Astrocyte (in vitro differentiated cells and primary cell): ENCODE results near the gene FAM124A.

ENCODE experiments used
- CTCF ChIP-seq: IDR thresholded peaks from 2 replicates; pipeline ENCODE4 v1.5.1; 2011; ENCODE audit warnings: low read depth, mild to moderate bottlenecking, inconsistent platforms, low read length, moderate library complexity; ENCODE audit not compliant: insufficient read depth
- EZH2 ChIP-seq: IDR thresholded peaks from 2 replicates; pipeline ENCODE4 v1.6.1; 2012; ENCODE audit warnings: mild to moderate bottlenecking, low read length, inconsistent platforms; ENCODE audit not compliant: insufficient read depth

GRCh38 chr13:51269039-51269438 is 46.8 kb downstream of the FAM124A start:
- TF ChIP-seq CTCF (no peak), EZH2 (no peak)
